HepG2 (cell line): Measurements from ENCODE around the gene HID1. TPM values are rescaled to one million over a fixed set of nuclear protein-coding genes. Genes with fewer than 3 reads are reported as not detected.

Experiments used
- BRCA1 ChIP-seq: sonication (generic); formaldehyde crosslinking; IDR thresholded peaks from 2 replicates; pipeline ENCODE4 v1.4.0; 2020; ENCODE audit warnings: missing genetic modification reagents
- GATAD2A ChIP-seq: IDR thresholded peaks from 2 replicates; pipeline ENCODE4 v1.6.1; 2016
- GFI1 ChIP-seq: sonication (generic); formaldehyde crosslinking; IDR thresholded peaks from 2 replicates; pipeline ENCODE4 v1.5.0; 2020; ENCODE audit warnings: missing genetic modification reagents, mild to moderate bottlenecking, borderline replicate concordance
- JUNB ChIP-seq: sonication (generic); formaldehyde crosslinking; IDR thresholded peaks from 2 replicates; pipeline ENCODE4 v1.8.0; 2022; ENCODE audit warnings: missing genetic modification reagents, mild to moderate bottlenecking, borderline replicate concordance
- KDM2A ChIP-seq: sonication (generic); formaldehyde crosslinking; IDR thresholded peaks from 2 replicates; pipeline ENCODE4 v1.4.0; 2020; ENCODE audit warnings: low read depth, missing genetic modification reagents, borderline replicate concordance
- MED8 ChIP-seq: sonication (generic); formaldehyde crosslinking; IDR thresholded peaks from 2 replicates; pipeline ENCODE4 v1.8.1; 2023; ENCODE audit warnings: mild to moderate bottlenecking, missing genetic modification reagents; ENCODE audit not compliant: insufficient replicate concordance
- NFIC ChIP-seq: IDR thresholded peaks from 2 replicates; pipeline ENCODE4 v1.6.1; 2012; ENCODE audit warnings: mild to moderate bottlenecking, low read length, inconsistent platforms
- NFYB ChIP-seq: sonication (generic); formaldehyde crosslinking; IDR thresholded peaks from 2 replicates; pipeline ENCODE4 v1.4.0; 2020; ENCODE audit warnings: missing genetic modification reagents
- PLRG1 ChIP-seq: fragments of 450-650 bp; conservative IDR thresholded peaks from 2 replicates; pipeline ENCODE4 v1.6.1; 2016
- SKIL ChIP-seq: sonication (generic); formaldehyde crosslinking; IDR thresholded peaks from 2 replicates; pipeline ENCODE4 v1.8.0; 2022; ENCODE audit warnings: missing genetic modification reagents, mild to moderate bottlenecking, moderate library complexity, borderline replicate concordance
- SNRNP70 ChIP-seq: fragments of 200-400 bp; formaldehyde crosslinking; IDR thresholded peaks from 2 replicates; pipeline ENCODE4 v1.6.1; 2017; ENCODE audit warnings: mild to moderate bottlenecking, low read depth, low read length, moderate library complexity
- SOX13 ChIP-seq, 3 experiments: fragments of 450-650 bp in 1 of 3; sonication (generic) in 1 of 3; formaldehyde crosslinking in 1 of 3; IDR thresholded peaks in 2 of 3; conservative IDR thresholded peaks in 1 of 3; 2 replicates each; pipeline versions ENCODE4 v1.5.0 to v1.6.1; 2016 to 2020; ENCODE audit warnings: antibody characterized with exemption in 1 of 3, mild to moderate bottlenecking in 1 of 3, missing compliant biosample characterization in 1 of 3, missing genetic modification reagents in 1 of 3, moderate library complexity in 1 of 3
- SRSF1 ChIP-seq: fragments of 200-400 bp; formaldehyde crosslinking; optimal IDR thresholded peaks from 2 replicates; pipeline ENCODE3; 2017; ENCODE audit warnings: mild to moderate bottlenecking, low read depth, low read length, moderate library complexity
- ZBTB38 ChIP-seq: sonication (generic); formaldehyde crosslinking; IDR thresholded peaks from 2 replicates; pipeline ENCODE4 v1.5.1; 2020; ENCODE audit warnings: mild to moderate bottlenecking, missing genetic modification reagents
- ZBTB7A ChIP-seq: sonication (generic); formaldehyde crosslinking; IDR thresholded peaks from 2 replicates; pipeline ENCODE4 v1.8.0; 2022; ENCODE audit warnings: mild to moderate bottlenecking, missing genetic modification reagents
- ZFP91 ChIP-seq: sonication (generic); formaldehyde crosslinking; IDR thresholded peaks from 2 replicates; pipeline ENCODE4 v1.9.0; 2022; ENCODE audit warnings: missing genetic modification reagents, mild to moderate bottlenecking, borderline replicate concordance
- ZNF121 ChIP-seq: sonication (generic); formaldehyde crosslinking; IDR thresholded peaks from 2 replicates; pipeline ENCODE4 v1.5.0; 2020; ENCODE audit warnings: mild to moderate bottlenecking, missing genetic modification reagents
- ZNF251 ChIP-seq: sonication (generic); formaldehyde crosslinking; IDR thresholded peaks from 2 replicates; pipeline ENCODE4 v1.9.0; 2021; ENCODE audit warnings: mild to moderate bottlenecking, missing genetic modification reagents
- ZNF263 ChIP-seq: sonication (generic); formaldehyde crosslinking; IDR thresholded peaks from 2 replicates; pipeline ENCODE4 v1.4.0; 2020; ENCODE audit warnings: missing genetic modification reagents
- ZNF619 ChIP-seq: sonication (generic); formaldehyde crosslinking; IDR thresholded peaks from 2 replicates; pipeline ENCODE4 v1.4.0; 2020; ENCODE audit warnings: mild to moderate bottlenecking, missing genetic modification reagents
- ZSCAN20 ChIP-seq: sonication (generic); formaldehyde crosslinking; IDR thresholded peaks from 2 replicates; pipeline ENCODE4 v1.4.0; 2020; ENCODE audit warnings: missing genetic modification reagents, mild to moderate bottlenecking, borderline replicate concordance
- ZSCAN30 ChIP-seq: sonication (generic); formaldehyde crosslinking; IDR thresholded peaks from 2 replicates; pipeline ENCODE4 v1.5.0; 2020; ENCODE audit warnings: mild to moderate bottlenecking, missing genetic modification reagents
- polyA plus RNA-seq, 8 experiments: library from polyadenylated mRNA; depleted of rRNA in 3 of 8; stranded (reverse) in 7 of 8; unstranded in 1 of 8; fragments of >200 nt; fragmentation: Illumina TruSeq in 4 of 8; extraction: Trizol in 4 of 8; gene quantifications; 2 replicates each; pipeline versions ENCODE4 v1.2.1 to v1.2.3, GENCODE V29; 2011 to 2016; ENCODE audit warnings: low read depth in 4 of 8, missing spikeins in 1 of 8, mixed read lengths in 1 of 8; ENCODE audit not compliant: insufficient read depth in 1 of 8
- total RNA-seq, 5 experiments: library from RNA; depleted of rRNA; stranded (reverse); fragments of >200 nt; fragmentation: Illumina TruSeq; extraction: Trizol; gene quantifications; 2 replicates each; pipeline ENCODE4 v1.2.3, GENCODE V29; 2016; ENCODE audit warnings: low read depth in 1 of 5
- TF ChIP-seq, protein P1 (sequence below): sonication (generic); formaldehyde crosslinking; conservative IDR thresholded peaks from 2 replicates; pipeline ENCODE4 v1.4.0; 2020; ENCODE audit warnings: missing genetic modification reagents
- TF ChIP-seq, protein P2 (sequence below): sonication (generic); formaldehyde crosslinking; IDR thresholded peaks from 2 replicates; pipeline ENCODE4 v1.4.0; 2020; ENCODE audit warnings: missing genetic modification reagents

HID1 gene
- total and polyA plus RNA-seq, 2 of the 13 experiments (the other 11 are each of a cell fraction or from before 2014, with no cell fraction given) = 2.1 to 10.6 TPM

DNA sequence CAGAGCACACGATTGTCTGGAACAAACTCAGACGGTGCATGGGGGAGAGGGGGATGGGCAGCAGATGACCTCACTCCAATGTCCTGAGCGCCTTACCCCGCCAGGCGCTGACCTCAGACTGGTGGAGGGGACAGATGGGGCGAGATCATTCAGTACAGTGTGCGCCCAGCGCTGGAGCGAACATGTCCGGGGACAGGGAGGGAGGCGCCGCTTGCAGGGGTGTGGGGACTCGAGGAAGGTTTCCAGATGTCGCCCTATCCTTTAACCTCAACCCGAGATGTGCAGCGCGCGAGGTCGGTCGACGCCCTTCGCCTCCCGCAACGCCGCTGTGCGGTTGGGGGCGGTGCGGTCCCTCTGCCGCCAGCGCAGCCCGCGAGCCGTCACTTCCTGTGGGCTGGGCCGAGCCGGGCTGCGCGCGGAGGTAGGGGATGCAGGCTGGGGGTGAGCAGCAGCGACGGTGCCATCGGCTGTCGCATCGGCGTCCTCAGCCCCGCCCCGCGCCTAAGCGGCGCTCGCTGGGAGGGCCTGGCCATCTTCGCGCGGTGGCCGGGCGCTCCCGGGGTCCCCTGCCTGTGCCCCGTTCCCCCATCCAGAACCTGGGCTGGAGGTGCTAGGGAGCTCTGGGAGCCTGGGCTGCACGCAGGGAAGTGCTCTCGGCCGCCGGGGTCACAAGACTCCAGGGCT lies 9.6 kb upstream of the HID1 start (continued):
- TF ChIP-seq ZNF251 (peak; percentile 60; the same call in 1 of the 2 replicates), ZSCAN30 (CRISPR knock-in tag) (peak; percentile 69; the same call in 1 of the 2 replicates), ZBTB7A (peak; percentile 21; the same call in 1 of the 2 replicates), SOX13 (IDR thresholded peaks at IDR 0.05) (no peak), SOX13 (CRISPR knock-in tag; conservative IDR thresholded peaks at IDR 0.05 in 1 of 2, IDR thresholded peaks at IDR 0.05 in 1 of 2) (peak in 1 of 2 experiments; percentile 45; a peak in 1 of 4 replicates), ZNF263 (CRISPR knock-in tag) (0 out of 2 replicates have a peak, but pooled peaks have one; percentile 31), NFIC (no peak), GATAD2A (CRISPR knock-in tag) (peak; percentile 4; the same call in 1 of the 2 replicates), SKIL (CRISPR knock-in tag) (no peak), GFI1 (CRISPR knock-in tag) (peak; percentile 89; the same call in 1 of the 2 replicates), JUNB (CRISPR knock-in tag) (no peak), ZBTB38 (CRISPR knock-in tag) (peak; percentile 94; the same call in 1 of the 2 replicates), KDM2A (CRISPR knock-in tag) (peak; percentile 94), BRCA1 (CRISPR knock-in tag) (peak; percentile 90), NFYB (CRISPR knock-in tag) (no peak; the same call in 1 of the 2 replicates), PLRG1 (no peak), MED8 (CRISPR knock-in tag) (peak; percentile 48), SNRNP70 (no peak), ZNF121 (peak; percentile 69), SRSF1 (no peak), ZFP91 (CRISPR knock-in tag) (peak; percentile 98), ZNF619 (CRISPR knock-in tag) (peak; percentile 98), ZSCAN20 (CRISPR knock-in tag) (no peak)
- TF ChIP-seq, protein P1, sequence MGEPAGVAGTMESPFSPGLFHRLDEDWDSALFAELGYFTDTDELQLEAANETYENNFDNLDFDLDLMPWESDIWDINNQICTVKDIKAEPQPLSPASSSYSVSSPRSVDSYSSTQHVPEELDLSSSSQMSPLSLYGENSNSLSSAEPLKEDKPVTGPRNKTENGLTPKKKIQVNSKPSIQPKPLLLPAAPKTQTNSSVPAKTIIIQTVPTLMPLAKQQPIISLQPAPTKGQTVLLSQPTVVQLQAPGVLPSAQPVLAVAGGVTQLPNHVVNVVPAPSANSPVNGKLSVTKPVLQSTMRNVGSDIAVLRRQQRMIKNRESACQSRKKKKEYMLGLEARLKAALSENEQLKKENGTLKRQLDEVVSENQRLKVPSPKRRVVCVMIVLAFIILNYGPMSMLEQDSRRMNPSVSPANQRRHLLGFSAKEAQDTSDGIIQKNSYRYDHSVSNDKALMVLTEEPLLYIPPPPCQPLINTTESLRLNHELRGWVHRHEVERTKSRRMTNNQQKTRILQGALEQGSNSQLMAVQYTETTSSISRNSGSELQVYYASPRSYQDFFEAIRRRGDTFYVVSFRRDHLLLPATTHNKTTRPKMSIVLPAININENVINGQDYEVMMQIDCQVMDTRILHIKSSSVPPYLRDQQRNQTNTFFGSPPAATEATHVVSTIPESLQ (CRISPR knock-in tag) = peak; percentile 95; the same call in 1 of the 2 replicates
- TF ChIP-seq, protein P2, sequence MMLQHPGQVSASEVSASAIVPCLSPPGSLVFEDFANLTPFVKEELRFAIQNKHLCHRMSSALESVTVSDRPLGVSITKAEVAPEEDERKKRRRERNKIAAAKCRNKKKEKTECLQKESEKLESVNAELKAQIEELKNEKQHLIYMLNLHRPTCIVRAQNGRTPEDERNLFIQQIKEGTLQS (CRISPR knock-in tag) = peak; percentile 81; the same call in 1 of the 2 replicates
